Stimulated activated CD8-positive, alpha-beta memory T cell treated with anti-CD3 and anti-CD28 coated beads, Interleukin-2, amount 100 ng/mL, for 1 hour (primary cell): ENCODE results near the gene ADGRL3.
"Not testable (repeated sequence)": the region's sequence is repeated elsewhere in the genome, so short reads cannot be mapped to it uniquely, and the experiment has no call there.

Experiments used
- DNase-seq, 2 donors: peaks; one replicate each; pipeline ENCODE4 v3.0.0-alpha.2; 2020; ENCODE audit warnings: low read depth in 2 of 2

Gene ADGRL3

DNA sequence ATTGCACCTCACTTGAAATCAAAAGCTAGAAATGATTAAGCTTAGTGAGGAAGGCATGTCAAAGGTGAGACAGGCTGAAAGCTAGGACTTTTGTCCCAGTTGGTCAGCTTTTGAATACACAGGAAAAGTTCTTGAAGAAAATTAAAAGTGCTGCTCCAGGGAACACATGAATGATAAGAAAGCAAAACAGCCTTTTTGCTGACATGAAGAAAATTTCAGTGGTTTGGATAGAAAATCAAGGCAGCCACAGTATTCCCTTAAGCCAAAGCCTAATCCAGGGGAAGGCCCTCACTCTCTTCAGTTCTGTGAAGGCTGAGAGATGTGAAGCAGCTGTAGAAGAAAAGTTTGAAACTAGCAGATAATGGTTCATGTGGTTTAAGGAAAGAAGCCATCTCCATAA lies 150.8 kb downstream of the ADGRL3 start:
- no peak for DNase-seq

DNA sequence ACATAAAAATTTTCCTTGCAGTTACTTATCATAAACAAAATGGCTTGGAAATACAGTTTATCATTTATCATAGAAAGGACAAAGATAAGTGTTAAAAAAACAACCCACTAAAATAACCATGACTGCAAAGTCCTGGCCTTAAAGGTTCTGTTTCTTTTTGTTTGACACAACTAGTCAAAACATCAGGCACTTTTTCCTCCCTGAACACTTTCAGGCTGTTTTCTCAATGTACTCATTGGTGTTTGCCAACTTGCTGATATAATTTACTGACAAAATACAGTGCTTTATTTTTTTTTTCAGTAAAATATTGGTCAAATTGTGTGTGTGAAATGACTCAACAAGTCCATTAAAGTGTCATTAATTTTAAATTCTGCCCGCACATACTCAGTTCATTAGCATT lies 156.6 kb downstream of the ADGRL3 start:
- DNase-seq, result no peak

DNA sequence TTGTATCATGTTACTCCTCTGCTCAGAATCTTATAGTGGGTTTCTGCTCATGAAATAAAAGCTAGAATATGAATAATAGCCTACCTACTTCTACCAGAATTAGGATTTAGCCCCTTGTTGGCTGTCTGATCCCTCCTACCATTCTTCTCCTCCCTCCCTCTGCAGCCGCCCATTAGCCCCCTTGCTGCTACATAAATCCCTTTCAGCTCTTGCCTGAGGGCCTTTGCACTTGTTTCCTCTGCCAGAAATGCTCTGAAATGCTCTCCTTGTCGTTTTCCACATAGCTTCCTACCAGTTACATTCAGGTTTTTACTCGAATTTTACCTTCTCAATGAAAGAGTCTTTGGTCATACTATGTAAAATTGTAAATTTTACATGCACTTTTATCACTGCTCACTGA lies 159.2 kb downstream of the ADGRL3 start:
- no peak for DNase-seq

DNA sequence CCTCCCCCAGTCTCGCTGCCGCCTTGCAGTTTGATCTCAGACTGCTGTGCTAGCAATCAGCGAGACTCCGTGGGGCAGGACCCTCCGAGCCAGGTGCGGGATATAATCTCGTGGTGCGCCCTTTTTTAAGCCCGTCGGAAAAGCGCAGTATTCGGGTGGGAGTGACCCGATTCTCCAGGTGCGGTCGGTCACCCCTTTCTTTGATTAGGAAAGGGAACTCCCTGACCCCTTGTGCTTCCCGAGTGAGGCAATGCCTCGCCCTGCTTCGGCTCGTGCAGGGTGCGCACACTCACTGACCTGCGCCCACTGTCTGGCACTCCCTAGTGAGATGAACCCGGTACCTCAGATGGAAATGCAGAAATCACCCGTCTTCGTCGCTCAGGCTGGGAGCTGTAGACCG lies 172.7 kb downstream of the ADGRL3 start:
- not testable (repeated sequence) for DNase-seq

DNA sequence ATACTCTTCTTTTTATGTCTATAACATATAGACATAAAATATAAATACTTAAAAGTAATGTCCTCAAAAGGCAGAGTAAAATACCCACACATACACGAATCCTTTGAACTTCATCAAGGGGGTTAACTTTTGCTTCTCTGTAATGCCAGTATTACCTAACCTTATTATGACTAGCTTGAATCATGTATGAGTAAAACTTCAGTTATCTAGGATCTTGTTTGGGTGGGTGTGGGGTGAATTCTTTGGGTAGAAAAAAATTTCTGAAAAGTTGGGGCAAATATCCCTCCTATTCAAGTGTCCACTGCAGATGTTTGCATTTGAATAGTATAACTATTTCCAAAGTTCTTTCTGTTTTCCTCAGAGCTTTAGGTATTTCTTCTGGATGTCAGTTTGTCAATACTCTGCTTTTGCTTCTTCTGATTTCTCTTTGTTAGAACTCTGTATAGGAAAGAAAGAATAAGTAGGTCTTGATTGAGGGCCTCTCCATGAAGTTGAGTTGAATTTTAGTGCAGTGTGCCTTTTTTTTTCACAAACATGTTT lies 173.8 kb downstream of the ADGRL3 start:
- no peak for DNase-seq

DNA sequence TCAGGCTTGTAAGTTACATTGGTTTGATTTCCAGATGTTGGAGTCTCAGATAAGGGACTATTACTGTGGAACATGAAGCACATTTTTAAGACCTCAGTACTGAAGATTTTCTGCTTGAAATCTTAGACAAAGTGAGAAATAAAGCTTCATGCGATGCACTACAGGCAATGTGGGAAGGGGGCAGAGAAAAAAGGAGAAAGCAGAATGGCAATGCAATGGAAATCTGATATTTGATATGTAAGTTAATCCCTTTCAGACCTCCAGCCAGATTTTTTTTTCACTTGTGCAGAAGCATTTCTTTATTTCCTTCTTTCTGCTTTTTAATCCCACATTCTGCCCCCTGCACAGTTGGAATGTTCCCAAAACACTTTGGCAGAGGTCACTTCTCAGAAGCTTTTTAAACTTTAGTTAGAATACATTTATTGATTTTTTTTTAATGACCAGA lies 174.3 kb downstream of the ADGRL3 start:
- DNase-seq, result no peak

DNA sequence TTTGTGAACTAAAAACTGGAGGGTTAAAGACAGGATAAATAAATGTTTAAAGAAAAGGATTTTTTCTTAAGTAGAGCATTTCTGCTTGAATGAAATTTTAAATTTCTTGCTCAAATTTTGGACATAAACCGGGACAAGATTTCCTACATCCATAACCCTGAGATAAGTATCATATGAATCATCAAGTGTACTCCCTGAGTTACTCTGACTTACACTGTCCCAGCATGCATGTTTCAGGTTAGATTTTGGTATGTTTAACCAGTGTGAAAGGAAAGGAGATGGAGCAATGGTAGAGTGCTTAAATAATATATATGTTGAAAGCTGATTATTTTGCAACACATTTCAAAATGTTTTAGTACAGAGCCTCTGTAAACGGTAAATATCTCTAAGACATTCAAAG lies 175.2 kb downstream of the ADGRL3 start:
- no peak for DNase-seq

DNA sequence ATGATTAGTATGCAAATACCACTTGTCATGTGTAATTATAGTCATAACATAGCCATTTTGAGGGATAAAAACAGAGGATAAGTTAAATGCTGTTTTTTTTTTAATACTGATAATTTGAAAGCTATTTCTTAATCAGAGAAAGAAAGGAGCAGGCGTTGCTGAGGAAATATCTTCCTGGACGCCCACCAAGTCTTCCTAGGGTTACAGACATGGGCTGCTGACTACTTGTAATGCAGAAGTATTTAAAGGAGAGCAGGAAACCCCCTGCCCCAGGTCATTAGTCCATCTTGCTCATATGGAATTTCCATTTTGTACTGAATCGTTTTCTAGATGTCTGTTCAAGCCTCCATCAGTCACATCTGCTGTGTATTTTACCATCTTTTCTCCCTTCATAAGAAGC lies 176.2 kb downstream of the ADGRL3 start:
- DNase-seq, result no peak

DNA sequence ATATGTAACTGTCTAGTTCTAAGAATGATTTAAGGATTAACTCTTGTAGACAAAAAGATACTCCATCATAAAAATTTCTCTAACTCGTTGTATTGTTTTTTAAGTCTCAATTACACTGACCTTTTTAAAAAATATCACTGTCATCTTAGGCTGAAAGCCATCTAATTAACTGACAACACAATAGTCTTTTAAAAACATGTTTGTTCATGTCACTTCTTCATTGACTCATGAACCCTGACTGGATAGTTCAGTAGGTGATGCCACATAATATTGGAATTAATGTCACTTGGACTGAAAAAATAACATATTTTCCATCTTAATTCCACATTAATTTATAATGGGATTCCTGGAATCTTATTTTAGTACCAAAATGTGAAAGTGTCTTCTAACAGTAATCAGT lies 179.3 kb downstream of the ADGRL3 start:
- no peak for DNase-seq

DNA sequence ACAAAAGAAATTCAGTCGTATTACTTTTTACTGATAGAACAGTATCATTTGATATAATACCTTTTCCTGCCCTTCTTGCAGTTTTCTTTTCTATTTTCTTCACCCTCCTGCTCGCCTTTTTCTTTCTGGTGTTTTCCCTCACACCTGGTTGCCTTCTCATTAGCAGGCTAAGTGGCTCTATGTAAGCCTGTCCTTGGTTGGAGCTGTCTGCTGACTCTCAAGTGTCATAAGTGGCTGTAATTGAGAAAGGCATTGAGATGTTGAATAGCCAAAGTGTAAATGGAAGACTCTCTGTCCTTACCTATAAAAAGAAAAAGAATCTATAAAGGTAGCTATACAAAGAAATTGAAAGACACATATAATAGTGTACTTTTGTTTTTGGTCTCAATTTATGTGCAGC lies 180.7 kb downstream of the ADGRL3 start:
- no peak for DNase-seq

DNA sequence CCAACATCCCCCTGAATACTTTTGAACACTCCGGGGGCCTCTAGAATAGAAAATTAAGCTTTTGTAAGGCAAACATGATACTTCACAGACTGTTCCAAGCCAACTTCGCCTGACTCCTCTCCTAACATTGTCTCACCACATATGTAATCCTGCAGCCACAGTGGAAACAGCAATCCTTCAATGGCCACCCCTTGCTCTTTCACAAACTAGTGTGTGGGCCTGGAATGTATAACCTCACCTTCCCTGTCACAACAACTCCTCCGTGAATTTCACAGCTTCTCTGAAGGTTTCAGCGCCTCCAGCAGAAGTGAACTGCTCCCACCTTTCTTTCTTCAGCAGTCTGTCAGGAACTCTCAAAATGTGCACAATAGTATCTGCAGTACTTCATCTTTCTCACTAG lies 185.1 kb downstream of the ADGRL3 start:
- DNase-seq, result no peak

DNA sequence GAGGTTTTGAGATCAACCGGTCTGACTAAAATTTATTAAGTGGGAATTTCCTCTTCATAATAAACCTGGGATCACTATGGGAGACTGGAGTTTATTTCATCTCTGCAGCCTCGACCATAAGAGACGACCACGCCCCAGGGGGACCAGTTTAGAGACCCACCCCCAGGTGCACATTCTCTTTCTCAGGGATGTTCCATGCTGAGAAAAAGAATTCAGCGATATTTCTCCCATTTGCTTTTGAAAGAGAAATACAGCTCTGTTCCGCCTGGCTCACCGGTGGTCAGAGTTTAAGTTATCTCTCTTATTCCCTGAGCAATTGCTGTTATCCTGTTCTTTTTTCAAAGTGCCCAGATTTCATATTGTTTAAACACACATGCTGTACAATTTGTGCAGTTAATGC lies 187.2 kb downstream of the ADGRL3 start:
- not testable (repeated sequence) for DNase-seq

DNA sequence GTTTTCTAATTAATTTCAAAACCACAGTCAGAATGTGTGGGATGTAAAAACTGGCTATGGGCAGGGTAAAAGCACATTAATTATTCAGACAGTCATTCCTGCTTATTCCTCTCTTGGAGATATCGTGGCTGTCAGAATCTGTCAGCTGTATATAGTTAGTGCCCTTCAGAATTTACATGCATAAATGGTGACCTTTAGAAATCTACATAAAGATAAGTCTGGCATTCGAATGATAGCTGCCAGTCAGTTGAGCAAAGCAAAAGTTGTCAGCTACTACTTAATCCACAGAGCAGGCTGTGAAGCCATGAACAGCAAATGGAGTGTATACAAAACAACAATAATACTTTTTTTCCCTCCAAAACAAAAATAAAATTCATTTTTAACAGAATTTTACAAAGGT lies 189.5 kb downstream of the ADGRL3 start:
- DNase-seq, result no peak

DNA sequence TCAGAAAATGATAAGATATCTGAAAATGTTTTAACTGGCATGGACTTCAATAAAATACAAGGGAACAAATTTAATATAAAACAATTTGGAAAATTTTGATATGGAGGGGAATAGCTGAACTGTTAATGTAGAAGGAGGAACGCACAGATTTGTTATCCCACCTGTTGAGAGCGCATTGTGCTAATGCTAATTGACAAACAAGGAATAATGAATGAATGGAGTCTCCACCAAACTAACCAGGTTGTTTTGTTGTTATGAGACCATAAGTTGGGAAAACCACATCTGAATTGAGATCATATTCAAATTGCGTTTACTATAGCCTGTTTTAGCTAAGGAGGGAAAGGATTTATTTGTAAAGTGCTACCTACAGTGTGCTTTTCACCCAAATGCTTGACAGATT lies 195.6 kb downstream of the ADGRL3 start:
- no peak for DNase-seq

DNA sequence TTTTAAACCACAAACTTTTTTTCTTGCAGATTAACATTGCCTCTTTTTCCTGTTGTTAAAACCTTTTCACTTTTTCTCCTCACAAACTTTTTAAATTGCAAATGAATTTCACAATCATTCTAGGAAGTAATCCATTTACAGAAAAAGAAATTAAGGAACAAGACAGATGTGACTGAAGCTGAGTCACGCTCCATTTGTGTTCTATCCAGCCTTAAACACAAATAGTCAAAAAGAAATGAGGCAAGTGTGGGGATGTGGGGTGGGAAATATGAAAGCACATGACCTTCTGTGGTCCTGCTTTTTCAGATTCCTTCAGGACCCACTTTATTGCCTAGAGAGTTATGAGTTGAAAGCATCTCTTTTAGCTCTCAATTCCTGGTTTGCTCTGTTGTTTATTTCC lies 197.0 kb downstream of the ADGRL3 start:
- DNase-seq, result no peak

DNA sequence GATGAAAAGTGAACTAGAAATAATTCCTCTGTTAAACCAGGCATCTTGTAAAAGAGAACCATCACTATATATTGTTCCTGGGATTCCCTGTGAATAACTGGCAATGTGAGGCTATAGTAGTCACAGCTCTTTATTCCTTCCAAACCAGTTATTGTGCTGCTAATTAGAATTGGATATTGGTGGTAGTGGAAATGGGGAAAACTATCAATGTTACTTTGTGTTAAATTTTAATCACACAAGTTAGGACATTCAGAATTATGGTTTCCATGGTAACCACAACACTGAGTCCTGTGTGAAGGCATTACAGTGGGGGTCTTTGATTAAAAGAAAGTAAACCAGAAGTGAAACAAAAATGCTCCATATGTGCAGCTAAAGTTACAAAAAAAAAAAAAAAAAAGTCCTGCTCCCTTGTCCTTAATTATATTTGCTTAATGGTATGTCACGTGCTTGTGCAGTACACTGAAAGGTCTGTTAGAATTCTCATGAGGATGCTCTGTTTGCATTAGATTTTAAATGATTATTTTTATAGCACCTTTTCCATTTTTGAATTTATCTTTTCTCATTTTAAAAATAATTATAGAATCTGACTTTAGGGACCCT lies 200.4 kb downstream of the ADGRL3 start:
- no peak for DNase-seq

DNA sequence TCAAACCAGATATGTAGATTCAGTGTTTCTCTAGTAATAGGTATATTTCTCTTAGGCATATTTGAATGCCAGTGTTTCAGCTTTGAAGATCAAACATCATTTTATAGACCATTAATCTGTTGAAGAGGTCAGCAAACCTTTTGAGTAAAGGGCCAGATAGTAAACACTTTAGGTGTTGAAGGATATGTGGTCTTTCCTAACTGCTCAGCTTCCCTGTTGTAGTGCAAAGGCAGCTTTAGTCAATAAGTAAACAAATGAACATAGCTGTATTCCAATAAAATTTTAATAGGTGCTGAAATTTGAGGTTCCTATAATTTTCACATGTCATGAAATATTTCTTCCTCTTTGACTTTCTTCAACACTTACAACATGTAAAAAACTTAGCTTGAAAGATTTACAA lies 201.6 kb downstream of the ADGRL3 start:
- no peak for DNase-seq

DNA sequence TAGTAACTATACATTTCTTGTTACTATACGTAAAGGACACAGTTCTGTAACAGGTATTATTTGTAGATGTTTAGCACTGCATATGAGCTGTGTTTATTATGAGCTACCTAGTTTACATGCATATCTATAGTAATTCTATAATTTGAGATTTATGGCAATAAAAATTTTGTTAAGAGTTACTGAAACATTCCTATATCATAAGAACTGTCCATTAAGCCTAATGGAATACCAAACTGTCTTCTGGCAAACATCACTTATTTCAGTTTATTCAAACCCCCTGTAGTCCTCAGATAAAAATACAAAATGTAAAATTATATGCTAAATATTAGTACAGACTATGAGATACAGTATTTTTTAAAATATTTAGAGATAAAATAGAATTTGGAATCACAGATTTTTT lies 205.2 kb downstream of the ADGRL3 start:
- no peak for DNase-seq

DNA sequence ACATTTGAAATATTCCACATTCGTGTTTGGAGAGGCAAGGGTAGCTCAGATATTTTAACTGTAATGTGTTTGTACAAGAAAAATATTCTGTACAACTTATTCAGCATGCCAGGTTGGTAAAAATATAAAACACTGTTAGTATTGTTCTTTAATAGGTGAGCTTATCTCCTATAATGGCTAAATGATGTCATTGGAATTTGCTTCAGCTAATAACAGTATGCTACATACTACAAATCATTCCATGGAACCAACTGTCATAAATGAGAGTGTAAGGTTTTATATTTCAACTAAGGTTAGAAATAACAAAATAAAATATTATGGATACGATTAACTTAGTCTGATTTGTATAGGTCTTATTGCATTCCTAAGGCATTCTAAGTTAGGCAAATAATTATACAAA lies 206.6 kb downstream of the ADGRL3 start:
- DNase-seq, result no peak

DNA sequence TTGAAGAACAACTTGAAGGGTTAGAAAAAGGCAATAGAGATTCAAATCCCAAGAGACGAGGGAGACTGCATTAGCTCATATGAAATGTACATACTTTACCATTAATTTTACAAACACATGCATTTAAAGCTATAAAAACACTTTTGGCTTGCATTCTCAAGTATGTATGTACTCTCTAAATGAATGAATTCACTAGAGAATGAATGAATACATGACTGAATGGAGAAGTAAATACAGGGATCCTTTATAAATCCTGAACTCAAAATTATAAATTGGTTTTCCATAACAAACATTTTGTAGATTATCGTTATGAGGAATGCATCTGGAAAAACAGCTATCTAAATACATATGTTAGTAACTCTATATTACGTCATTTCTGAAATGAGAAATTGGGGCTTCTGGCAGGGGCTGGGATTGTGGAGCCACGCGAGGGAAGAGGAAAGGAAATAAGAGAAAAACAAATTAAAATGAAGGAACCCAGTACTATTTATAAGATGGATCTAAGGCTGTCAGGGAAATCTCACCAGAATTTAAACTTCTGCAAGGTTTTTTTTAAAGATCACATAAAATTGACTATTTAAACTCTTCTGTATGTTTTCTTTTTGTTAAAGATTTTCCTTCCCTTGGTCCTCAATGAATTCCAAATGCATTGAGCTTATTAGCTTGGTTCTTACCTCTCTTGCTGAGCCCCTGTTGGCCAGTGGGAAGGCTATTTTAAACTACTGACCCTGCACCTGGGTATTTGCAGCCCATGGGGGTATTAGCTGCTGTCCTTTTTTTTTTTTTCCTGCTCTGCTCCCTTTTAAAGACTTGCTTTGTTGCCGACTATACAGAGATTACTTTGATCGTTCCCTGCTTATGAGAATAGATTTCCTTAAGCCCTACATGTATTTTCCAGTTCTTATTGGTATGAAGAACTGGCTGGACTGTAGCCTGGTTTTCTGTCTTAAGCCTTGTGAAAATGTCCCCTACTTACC lies 207.8 kb downstream of the ADGRL3 start:
- no peak for DNase-seq

DNA sequence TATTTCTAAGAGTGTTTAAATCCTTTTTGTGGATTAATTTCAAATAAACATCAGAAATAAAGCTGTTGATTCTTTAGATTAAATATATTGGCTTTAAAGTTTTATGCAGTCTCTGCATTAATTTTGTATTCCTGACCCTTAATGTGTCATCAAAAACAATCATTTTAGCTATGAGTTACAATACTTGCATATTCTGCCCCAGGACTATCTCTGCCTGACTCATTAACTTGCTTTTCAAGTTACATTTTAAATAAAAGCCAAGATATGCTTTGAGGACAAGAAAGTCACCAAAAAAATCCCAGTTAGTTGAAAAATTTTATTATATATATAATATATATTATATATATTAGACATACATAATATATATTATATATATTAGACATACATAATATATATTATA lies 208.7 kb downstream of the ADGRL3 start:
- DNase-seq, result no peak

DNA sequence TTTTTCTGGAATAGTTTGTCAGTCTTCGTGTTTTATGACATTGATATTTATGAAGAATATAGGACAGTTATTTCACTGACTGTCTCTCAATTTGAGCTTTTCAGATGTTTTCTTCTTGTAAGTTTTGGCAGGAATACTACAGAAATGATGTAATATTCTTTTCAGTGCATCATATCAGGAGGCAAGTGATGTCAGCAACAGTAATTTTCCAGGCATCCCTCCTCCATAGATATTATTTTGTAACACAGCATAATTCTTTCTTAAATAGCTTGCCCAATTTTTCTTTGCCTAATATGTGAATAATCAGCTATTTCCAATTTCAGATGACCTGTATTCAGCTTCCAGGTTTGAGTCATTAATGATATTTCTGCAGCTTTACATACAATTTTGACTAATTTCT lies 211.1 kb downstream of the ADGRL3 start:
- DNase-seq, result no peak

DNA sequence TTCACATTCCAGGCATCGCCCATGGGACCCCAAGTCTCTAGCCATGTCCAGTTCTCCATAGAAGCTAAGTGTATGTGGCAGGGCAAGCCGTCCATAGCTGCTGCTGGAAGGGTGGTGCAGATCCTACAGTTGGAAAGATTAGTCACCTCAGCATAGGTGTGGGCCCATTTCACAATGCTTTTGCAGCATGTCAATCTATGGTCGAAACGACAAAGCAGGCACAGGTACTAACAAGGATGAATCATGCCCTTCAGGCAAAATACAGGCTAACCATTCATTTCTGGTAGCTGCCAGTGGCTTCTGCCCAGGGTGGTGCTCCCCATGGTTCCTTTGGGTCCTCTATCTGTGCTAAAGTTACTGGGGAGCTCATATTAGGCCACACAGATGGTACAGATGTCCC lies 225.2 kb downstream of the ADGRL3 start:
- no peak for DNase-seq
